SIG-M5 (cell line): ENCODE data around the gene CNTN1.
"Not testable (repeated sequence)": the region's sequence is repeated elsewhere in the genome, so short reads cannot be mapped to it uniquely, and the experiment has no call there.

ENCODE experiments used
- DNase-seq: peaks from one replicate; lab custom pipeline; 2025; lab: John Stamatoyannopoulos, UW

CNTN1 gene

GRCh38 chr12:40701756-40702155 lies 9.5 kb downstream of the CNTN1 start:
- no peak for DNase-seq

- no peak for DNase-seq
These were observed 18.9 kb downstream of the CNTN1 start for GRCh38 chr12:40711121-40711520.

GRCh38 chr12:40714636-40715035 lies 22.4 kb downstream of the CNTN1 start:
- DNase-seq, result no peak

GRCh38 chr12:40716037-40716436 lies 23.8 kb downstream of the CNTN1 start:
- DNase-seq, result no peak

DNA sequence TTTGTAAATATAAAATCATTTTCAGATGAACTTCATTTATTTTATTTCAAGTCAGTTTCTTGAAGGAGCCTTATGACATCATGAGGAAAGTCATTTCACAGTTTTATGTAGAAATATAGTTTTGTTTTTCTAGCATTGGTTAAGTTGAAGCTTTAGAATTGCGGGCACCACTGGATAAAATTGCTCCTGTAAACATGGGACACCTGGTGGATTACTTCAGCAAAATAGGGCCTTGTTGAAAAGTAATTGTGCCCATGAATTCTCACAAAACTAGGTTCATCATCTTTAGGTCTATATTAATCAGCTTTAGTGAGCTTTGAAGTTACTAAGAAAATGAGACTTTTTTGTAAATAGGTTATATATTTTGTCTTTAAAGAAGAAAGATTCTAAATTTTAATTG lies 25.3 kb downstream of the CNTN1 start:
- no peak for DNase-seq

DNA sequence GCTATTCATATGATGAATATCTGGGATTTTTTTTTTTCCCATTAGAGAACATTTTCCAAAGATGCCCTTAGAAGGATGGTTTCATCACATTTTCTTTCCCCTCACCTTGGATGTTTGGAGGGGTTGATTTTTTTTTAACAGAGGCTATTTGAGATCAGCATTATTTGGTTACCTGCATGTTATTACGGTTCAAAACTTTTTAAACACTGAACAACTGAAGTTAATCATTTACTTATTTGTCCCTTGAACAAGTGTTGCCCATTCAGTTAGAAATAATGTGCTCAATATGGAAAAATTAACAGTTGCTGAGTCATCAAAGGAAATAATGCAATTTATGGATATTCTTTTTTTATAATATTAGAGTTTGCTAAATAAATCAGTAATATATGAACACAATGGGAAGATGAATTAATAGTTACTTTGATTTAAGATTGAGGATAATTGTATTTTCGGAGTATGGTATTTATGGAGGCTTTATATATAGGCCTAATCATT lies 26.7 kb downstream of the CNTN1 start:
- DNase-seq, result no peak

GRCh38 chr12:40723001-40723400 lies 30.8 kb downstream of the CNTN1 start:
- no peak for DNase-seq

DNA sequence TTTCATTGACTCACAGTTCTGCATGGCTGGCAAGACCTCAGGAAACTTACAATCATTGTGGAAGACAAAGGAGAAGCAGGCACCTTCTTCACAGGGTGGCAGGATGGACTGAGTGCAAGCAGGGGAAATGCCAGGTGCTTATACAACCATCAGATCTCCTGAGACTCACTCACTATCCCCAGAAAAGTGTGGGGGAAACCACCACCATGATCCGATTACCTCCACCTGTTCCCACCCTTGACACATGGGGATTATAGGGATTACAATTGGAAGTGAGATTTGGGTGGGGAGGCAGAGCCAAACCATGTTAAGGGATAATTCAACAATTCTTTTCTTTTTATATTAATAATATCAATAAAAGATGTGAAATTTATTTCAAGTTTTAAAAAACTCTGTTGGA lies 34.1 kb downstream of the CNTN1 start:
- no peak for DNase-seq

- no peak for DNase-seq
These were observed 35.7 kb downstream of the CNTN1 start for GRCh38 chr12:40727774-40728483.

DNA sequence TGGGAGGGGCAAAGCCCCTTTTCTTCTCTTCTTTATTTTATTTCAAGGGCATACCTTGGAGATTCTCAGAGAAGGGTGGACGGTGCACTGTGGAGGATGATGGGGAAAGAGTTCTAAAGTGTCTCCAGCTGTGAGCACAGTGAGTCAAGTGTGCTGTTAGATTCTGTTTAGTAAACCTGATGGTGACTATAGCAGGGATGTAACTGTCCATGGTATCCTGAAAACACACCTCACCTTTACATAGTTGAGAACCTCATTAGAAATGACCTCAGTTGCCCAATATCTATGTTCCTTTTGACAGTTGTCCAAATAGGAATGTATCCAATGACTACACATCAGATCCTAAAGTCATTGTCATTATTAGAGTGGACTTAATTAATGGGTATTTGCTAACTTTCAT lies 38.0 kb downstream of the CNTN1 start:
- DNase-seq, result no peak

GRCh38 chr12:40733871-40734270 lies 41.6 kb downstream of the CNTN1 start:
- DNase-seq, result no peak

DNA sequence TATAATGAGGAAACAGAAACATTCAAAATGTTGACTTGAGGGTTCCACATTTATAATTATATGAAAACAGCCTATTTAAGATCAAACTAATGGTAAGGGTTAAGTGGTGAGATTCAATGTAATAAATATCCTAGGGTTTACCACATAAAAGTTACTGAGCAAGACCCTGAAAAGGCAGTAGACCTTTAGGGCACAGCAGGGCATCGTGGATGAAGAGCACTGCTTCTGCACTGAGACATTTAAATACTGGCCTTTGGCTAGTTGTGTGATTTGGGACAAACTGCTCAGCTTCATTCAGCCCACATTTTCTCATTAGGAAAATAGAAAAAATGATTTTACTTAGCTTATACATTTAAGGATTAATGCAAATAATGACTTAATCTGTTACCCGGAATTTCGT lies 42.0 kb downstream of the CNTN1 start:
- DNase-seq, result no peak

DNA sequence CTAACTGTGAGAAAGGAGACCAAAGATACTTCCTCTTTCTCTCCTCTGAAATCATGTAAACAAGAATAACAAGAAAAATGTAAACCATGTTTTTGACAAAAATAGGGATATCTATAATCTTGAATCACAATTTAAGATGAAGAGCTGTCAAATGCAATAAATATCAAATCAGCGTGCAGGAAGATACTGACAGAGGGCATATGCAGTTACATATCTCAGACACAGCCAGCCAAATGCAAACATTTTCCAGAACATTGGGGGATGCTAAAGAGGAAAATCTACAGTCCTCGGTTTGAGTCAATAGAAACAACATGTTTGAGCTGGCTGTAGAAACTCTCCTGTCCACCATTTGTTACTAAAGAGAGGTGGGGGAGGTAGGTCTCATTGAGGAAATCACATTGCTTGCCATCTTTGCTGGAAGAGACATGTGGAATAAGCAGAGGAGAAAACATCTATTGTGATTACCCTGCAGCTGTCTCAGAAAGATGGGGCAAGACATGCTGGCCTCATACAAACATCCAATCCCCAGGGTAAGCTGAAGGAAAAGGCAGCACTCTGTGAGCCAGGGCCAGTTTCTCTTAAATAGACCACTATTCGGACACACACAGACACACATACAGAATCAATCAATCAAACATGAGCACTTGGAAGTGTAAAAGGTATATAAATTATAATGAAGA lies 43.5 kb downstream of the CNTN1 start:
- no peak for DNase-seq

DNA sequence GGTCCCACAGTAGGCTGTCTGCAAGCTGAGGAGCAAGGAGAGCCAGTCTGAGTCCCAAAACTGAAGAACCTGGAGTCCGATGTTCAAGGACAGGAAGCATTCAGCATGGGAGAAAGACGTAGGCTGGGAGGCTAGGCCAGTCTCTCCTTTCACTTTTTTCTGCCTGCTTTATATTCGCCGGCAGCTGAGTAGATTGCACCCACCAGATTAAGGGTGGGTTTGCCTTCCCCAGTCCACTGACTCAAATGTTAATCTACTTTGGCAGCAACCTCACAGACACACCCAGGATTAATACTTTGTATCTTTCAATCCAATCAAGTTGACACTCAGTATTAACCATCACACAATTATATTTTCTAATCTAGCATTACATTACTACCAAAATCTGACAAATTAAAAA lies 45.2 kb downstream of the CNTN1 start:
- not testable (repeated sequence) for DNase-seq

DNA sequence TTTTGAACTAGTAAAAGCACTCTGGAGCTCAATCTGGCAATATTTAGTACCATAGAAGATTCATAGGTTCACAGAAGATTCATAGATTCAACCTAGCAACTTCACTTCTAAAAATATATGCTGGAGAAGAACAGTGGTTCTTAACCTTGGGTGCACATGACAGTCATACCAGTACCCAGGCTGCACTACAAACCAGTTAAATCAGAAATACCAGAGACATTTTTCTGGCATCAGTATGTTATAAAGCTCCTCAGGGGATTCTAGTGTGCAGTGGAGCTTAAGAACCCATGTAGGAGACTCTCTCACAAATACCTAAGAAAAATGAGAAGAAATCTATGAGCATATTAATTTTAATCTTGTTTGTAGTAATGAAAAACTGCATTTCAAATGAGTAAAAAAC lies 46.6 kb downstream of the CNTN1 start:
- DNase-seq, result no peak

DNA sequence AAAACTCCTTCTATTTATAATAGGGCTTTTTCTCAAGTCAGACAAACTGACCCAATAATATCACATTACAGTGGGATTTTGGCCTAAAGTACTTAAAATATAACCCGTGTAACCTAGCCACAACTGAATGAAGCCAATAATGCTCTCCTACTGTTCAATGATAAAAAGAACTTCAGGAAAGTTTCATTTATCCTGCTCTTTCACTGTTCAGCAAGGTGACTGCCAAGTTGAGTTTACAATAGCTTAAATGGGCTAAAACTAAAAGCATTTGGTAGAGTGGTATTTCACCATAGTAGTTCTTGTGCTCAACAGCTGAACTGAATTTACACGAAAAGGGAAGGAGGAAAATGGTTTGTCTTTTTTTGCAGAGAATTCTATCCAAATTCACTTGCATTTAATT lies 49.8 kb downstream of the CNTN1 start:
- DNase-seq, result no peak

DNA sequence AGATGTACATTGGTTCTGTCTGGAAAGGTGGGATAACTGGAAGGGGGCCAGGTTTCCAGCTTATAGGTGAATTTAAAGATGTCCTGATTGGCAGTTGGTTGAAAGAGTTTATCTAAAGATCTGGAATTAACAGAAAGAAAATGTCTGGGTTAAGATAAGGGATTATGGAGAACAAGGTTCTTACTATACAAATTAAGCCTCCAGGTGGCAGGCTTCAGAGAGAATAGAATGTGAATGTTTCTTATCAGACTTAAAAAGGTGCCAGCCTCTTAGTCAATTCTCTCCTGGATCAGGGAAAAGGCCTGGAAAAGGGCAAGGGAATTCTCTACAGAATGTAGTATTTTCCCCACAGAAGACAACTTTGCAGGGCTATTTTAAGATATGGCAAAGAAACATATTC lies 53.1 kb downstream of the CNTN1 start:
- no peak for DNase-seq

DNA sequence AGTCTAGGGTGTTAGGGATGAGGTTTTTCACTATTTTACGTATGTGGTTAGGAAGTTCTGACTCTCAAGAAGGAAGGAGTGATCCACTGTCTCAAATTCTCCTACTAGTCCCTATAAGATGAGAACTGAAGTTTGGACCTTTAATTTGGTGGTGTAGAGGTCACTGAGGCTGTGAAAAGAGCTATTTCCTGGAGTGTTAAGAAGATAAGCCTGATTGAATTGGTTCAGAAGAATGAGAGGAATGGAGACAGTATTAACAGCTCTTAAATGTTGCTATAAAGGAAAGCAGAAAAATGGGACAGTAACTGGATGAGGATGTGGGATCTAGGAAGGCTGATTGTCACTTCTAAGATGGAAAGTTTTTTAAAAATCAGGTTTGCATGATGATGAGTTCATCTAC lies 57.6 kb downstream of the CNTN1 start:
- DNase-seq, result no peak

DNA sequence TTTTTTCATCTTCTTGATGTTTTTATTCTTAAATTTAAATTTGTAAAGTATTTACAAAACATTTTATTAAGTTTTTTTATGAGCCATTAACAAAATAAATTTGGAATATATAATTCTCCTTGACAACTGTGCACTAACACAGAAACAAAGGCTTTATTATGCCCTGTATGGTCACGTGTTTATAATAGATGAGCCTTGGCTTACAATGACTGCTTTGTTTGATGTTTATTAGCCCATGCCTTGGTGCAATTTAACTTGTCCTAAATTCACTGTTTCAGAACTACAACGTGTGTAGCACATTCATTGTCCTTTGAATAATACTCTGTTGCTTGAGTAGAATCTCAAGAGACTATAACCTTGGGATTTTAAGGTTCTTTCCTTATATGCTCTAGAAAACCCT lies 59.8 kb downstream of the CNTN1 start:
- no peak for DNase-seq

DNA sequence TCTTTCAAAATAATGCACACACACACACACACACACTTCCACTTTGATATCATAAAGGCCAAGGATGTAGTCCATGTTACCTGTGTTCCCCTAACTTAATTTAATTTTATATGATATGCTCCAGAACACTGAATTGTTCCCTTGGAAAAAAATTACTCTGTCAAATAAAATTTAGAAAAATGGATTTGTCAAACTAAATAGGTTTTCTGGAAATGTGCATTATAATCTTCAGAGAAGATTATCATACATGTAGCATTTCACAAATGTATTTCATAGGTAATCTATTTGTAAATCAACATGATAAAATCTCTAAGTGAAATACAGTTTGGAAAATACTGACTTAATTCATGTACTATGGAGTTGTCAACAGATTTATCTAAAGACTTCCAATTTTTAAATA lies 68.6 kb downstream of the CNTN1 start:
- DNase-seq, result no peak

DNA sequence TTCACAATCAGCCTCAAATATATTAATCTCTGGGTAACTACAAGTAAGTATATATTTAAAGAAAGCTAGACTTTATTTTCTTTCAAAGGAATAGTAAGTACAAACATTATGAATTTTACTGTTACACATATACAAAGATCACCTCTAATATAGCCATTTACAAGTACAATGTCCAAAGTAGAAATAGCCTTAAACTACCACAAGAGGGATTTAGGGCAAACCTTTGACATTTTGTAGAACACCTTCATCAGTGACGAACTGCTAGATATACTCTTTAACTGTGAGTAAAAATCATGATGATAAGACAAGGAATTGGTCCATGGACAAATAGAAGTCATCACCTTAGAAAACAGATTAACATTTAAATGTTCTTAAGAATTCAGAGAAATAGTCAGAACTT lies 69.8 kb downstream of the CNTN1 start:
- DNase-seq, result no peak

GRCh38 chr12:40768125-40768864 lies 76.1 kb downstream of the CNTN1 start:
- DNase-seq, result no peak

- DNase-seq, result no peak
These were observed 77.6 kb downstream of the CNTN1 start for GRCh38 chr12:40769846-40770245.
